Measurements from ENCODE around the gene GAMT.
A peak's percentile ranks its signal among the peaks of the same experiment; 100 is the strongest.

GAMT gene

DNA sequence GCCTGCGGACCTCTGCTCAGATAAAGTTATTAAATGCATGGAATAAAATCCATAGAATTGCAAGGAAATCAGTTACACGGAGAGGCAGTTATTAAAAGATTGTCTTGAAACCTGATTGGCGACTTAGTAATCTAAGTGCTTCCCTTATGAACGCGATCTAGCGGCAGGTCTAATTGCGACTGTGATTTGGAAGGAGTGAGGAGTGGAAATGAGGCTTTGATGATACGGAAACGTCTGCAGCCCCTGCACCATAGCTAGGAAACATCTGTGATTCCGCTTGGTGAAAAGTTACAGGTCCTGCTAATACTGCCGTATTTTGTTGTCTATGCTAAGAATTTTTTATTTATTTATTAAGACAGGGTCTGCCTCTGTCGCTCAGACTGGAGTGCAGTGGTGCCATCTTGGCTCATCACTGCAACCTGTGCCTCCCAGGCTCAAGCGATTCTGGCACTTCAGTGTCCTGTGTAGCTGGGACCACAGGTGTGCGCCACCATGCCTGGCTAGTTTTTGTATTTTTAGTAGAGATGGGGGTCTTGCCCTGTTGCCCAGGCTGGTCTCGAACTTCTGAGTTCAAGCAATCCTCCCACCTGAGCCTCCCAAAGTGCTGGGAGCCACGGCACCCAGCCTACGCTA lies 16.7 kb downstream of the GAMT start:
- no peak for DNase-seq (ENCODE audit: low read depth)

DNA sequence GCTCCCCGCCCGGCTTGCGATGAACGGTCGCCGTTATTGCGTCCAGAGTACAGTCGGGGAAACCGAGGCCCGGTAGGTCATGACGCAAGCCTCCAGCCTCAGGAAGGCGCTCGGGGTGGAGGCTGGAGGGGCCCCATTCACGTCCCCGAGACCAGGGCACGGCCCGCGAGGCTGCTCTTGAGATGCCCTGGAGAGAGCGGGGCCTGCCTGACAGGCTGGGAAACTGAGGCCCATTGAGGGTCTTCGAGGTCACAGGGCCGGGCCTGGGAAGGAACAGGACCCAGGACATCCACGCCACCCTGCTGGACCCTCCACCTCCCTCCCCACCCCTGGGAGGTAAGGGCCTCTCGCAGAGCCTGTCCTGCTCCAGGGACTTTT lies 17.3 kb downstream of the GAMT start:
- DNase-seq (ENCODE audit: low read depth) = no peak

DNA sequence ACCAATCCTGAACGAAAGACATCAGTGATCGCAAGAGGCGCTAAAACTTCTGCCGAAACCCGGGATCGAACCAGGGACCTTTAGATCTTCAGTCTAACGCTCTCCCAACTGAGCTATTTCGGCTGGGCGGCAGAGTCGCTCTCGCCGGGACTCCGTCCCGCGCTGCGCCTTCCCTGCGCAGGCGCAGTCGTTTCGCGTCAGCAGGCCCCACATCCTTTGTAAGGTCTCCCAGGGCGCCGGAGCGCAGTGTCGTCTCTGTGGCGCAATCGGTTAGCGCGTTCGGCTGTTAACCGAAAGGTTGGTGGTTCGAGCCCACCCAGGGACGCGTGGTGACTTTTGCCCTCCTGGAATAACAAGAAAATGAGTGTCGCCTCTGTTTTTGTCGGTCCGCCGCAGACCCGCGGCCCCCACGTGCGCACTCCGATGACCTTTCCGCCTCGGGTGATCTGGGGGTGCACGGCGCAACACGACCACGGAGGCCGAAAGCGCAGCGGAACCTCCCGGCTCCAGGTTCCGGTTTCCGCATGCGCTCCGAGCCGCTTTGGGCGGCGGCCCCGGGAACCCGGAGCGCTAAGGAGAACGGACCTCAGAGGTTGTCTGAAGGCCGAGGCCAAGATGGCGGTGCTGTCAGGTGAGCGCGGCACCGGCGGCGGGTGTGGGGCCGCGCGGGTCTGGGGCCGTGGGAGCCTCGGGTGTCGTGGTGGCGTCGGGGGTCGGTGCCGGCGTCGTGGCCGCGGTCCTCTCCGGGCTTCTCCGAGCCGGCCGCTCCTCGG lies 17.8 kb downstream of the GAMT start, which contains the start of gene NDUFS7:
NDUFS7 (plus strand) TSS at position 596 of the 773 bp plus-strand sequence; CDS start at position 616, 20 bp downstream.
- DNase-seq (ENCODE audit: low read depth) = peak; percentile 94

DNA sequence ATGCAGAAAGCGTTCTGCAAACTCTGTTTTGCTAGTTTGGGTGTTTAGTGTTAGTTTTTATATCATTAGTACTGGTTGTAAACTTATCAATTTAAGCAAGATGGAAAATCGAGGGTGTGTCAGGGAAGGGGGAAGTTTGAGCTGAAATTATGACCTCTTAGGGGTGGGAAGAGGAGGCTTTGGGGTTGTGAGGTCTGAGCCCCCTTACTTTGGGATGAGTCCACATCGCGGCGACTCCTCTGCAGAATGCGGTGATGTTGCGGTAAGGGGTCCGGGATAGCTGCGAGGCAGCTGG lies 18.4 kb downstream of the GAMT start:
- DNase-seq (ENCODE audit: low read depth) = no peak

DNA sequence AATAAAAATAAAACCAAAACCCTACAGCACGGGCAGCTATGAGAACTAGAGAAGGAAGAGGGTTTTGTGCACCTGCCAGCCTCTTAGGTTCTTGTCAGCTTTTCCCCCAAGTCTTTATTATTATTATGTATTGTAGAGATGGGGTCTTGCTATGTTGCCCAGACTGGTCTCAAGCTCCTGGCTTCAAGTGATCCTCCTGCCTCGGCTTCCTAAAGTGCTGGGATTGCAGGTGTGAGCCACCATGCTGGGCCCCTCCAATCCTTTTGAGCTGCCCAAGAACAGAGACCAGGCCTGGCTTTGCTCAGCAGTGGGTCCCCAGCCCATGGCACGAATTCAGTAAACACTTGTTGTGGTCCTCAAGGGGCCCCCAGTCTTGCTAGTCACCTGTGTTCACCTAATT lies 19.1 kb downstream of the GAMT start:
- no peak for DNase-seq (ENCODE audit: low read depth)

DNA sequence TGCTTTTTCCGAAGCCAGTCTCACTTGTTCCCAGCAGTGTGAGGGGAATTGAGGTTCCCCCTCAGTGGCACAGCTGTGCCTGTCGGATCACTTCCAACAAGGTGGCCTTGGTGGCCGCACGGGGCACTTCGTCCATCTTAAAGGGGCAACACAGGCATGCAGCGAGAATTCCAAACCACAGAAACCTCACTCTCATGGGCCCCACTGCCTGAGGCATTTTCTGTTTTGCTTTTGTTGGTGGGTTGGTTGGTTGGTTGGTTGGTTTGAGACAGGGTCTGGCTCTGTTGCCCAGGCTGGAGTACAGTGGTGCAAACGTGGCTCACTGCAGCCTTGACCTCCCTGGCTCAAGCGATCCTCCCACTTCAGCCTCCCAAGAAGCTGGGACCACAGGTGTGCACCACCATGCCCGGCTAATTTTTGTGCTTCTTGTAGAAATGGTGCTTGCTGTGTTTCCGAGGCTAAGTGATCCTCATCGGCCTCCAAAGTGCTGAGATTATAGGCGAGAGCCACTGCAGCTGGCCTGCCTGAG lies 21.3 kb downstream of the GAMT start:
- no peak for DNase-seq (ENCODE audit: low read depth)

DNA sequence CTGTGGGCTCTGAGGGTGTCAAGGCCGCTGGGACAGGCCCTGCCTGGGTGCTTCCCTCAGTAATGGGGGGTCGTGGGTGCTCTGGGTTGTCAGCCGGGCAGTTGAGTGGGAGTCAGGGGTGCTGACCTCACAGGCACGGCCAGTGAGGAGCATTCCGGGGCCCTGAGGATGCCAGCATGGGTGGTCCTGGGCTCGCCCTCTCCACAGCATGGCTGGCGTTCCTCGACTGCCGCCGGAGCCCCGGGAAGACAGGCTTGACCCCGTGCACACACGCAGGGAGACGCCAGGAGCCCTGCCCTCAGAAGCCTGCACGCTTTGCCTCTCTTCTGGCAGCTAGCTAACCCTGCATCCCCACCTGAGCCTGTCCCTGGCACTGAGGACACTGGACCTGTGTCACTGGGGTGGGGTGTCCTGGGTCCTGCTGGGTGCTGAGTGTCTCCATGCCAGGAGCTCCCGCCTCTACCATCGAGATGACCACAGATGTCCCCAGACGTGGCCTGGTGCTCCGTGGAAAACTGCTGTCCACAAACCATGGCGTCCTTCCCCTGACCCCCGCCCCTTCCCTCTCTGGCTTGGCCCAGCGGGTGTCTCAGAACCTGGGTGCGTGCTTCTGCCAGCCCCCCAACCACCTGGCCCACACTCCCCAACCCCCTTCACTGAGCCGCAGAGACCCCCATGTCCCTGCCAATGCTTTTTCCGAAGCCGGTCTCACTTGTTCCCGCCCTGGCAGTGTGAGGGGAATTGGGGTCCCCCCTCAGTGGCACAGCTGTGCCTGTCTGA lies 22.0 kb downstream of the GAMT start:
- no peak for DNase-seq (ENCODE audit: low read depth)

DNA sequence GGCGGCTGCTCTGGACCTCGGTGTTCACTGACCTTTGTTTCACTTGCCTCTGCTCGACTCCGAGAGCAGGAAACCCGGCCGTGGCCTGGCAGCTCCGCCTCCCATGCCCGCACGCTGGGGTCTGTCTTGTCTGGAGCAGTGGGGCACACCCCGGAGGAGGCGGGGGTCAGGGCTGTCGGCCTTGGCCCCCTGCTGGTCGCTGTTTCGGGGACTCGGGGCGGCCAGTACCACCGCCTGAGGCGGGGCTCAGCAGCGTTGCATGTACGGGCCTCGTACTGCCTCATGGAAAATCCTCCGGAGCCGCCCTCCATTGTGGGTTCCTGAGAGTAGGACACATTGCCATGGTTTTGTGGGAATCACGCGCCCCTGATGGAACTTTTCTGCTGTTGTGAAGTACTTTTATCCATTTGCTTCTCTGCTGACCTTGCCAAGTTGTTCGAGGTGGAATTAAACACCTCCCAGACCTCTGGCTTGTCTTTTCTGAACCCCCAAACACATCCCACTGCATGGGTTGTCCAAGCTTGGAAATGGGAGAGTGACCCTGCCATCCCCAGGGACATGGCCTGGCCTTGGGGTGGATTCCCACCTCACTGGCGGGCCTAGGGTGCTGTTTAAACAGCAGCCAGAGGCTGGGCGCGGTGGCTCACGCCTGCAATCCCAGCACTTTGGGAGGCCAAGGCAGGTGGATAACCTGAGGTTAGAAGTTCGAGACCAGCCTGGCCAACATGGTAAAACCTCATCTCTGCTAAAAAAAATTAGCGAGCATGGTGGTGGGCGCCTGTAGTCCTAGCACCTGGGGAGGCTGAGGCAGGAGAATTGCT lies 23.2 kb downstream of the GAMT start:
- DNase-seq (ENCODE audit: low read depth) = no peak

DNA sequence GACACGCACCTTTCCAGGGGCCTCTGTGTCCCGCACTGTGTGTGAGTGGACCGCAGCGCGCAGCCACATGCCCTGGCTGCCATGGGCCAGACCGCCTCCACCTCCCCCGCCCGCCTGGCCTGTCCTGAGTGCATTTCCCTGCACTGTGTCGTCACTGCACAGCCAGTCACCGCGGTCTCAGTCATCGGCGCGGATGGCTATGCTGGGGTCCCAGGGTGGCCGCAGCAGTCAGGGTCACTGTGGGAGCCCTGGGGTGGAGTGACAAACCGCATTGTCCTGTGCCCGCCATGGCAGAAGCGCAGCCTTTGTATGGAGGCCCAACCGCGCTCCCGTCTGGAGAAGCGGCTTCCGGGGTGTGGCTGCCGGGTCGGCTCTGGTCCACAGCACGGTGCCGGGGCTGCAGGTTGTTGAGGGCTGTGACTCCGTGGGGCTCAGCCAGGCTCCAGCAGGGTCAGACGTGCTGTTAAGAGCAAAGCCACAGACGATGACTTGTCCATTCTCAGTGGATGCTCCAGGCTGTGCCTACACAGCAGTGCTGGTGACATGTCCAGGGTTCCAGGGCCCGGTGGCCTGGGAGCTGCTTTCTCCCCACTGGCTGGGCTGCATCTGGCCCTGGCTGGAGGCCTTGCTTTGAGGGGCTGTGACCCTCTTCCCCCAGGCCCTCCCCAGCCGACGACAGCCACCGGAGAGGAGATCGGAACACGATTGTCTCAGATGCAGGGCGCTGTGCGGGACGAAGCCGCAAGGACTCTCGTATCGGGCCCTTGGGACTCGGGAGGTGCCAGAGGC lies 24.0 kb downstream of the GAMT start:
- DNase-seq (ENCODE audit: low read depth) = no peak

DNA sequence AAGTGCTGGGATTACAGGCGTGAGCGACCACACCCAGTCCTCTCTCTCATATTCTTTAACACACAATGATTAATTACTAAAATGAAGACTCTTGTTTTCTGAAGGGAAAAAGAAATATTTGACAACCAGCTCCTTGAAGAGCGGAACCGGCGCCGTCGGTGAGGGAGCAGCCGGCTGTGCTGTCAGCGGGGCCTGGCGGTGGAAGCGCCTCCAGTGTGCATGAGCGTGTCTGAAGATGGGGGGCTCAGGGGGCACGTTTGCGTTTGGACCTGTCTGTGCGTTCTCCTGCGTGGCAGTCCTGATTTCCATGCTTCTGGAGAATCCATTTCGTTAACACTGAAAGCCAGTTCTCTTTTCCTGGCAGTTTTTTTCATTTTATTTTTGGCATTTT lies 24.9 kb downstream of the GAMT start:
- no peak for DNase-seq (ENCODE audit: low read depth)

DNA sequence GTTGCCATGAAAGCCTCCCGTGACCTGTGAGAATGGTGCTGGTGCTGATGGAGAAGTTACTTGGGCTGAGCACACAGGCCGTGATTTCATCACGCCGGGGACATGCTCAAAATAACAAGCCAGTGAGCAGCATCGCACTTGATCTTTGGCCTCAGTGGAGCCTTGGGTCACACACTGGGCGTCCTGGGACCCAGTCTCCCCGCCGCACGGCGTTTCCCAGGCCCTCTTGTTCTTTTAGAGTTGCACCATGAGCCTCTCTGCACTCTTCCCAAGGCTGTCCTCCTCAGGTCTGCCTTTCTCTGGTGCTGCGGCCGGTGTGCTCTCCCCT lies 27.1 kb downstream of the GAMT start:
- DNase-seq (ENCODE audit: low read depth) = no peak

DNA sequence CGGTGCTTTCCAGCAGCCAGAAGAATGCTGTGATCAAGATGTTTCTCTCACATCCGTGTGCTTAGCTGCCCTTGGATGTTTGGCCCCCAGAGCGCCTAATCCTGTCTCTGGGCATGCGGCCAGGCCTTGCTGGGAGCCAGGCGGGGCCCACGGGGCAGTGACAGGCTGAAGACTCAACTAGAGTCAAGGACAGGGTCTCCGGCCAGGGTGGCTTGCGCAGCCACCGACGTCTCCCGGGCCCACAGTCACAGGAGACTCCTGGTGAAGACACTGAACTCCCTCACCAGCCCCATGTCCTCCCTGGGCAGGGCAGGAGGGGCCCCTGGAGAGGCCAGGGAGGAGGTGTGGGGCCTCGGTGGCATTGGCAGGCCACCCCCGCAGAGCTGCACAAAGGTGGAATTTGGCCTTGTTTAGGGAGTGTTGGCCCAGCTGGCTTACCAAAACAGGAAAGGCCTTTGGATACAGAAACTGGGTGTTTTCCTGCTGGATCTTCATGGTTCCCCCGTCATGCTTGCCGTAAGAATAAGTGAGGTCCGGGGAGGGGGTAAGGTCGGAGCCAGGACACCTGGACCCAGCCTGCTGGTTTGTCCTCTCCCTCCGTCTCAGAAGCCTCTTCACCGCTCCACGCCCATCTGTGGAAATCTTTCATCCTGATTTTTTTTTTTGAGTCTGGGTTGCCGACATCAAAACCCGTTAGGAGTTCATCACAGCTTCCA lies 27.6 kb downstream of the GAMT start:
- no peak for DNase-seq (ENCODE audit: low read depth)

DNA sequence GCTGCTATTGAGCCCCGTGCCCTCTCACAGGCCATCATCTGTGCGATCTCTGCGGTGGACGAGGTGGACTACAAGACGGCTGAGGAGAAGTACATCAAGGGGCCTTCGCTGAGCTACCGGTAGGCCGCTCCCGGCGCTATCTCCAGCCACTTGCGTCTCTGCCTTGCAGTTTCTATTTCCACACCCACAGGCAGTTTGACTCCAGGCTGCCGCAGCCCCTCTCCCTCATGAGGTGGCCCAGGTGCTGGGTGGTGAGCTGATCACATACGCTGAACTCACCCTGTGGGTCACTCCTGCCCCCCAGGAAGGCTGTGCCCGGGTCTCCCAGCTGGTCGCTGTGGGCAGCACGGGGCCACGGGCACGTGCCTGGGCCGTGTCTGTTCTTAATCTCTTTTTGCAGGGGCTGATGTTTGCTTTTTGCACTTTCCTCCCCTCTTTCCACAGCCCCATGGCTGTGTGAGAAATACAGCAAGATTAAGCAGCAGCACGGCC lies 28.3 kb downstream of the GAMT start:
- DNase-seq (ENCODE audit: low read depth) = no peak

DNA sequence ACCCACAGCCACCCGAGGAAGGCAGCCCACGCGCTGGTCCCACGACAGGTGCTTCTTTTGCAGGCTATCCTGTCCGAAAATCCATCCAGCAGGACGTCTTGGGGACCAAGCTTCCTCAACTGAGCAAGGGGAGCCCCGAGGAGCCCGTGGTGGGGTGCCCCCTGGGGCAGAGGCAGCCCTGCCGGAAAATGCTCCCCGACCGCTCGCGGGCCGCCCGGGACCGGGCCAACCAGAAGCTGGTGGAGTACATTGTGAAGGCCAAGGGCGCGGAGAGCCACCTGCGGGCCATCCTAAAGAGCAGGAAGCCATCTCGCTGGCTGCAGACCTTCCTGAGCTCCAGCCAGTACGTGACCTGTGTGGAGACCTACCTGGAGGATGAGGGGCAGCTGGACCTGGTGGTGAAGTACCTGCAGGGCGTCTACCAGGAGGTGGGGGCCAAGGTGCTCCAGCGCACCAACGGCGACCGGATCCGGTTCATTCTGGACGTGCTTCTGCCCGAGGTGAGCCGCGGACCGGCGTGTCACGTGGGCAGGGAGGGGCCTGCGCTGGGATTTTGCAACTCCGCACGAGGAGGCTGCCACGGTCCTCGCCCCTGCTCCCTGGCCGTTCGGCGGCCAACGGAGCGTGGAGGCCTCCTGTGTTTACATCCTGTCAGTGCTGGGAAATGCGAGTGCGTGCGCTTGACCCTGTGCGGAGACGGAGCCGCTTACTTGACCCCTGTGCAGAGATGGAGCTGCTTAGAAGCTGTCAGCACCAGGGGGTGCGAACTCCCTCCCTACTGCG lies 30.6 kb downstream of the GAMT start:
- DNase-seq (ENCODE audit: low read depth) = no peak

DNA sequence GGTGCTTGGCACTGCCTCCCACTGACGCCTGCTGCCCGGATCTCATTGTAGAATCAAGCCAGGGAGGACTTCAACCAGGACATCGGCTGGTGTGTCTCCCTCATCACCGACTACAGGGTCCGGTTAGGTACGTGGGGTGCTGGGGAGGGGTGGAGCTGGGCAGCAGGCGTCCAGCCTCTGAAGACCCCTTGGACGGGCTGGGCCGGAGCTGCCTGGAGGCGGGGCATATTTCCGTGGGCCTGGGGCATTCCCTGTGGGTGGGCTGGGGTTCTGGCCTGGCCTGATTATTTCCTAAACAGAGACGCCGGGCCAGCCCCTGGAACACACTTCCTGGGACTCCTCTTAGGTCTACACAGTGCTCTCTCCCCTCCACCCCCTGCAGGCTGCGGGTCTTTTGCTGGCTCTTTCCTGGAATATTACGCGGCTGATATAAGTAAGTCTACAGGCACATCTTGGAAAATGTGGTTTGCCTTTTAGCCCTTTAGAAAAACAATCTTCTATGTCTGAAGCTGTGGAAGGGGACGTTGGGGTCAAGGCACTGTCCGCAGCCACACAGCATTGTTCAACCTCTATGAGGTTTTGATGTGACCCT lies 32.0 kb downstream of the GAMT start:
- DNase-seq (ENCODE audit: low read depth) = no peak

DNA sequence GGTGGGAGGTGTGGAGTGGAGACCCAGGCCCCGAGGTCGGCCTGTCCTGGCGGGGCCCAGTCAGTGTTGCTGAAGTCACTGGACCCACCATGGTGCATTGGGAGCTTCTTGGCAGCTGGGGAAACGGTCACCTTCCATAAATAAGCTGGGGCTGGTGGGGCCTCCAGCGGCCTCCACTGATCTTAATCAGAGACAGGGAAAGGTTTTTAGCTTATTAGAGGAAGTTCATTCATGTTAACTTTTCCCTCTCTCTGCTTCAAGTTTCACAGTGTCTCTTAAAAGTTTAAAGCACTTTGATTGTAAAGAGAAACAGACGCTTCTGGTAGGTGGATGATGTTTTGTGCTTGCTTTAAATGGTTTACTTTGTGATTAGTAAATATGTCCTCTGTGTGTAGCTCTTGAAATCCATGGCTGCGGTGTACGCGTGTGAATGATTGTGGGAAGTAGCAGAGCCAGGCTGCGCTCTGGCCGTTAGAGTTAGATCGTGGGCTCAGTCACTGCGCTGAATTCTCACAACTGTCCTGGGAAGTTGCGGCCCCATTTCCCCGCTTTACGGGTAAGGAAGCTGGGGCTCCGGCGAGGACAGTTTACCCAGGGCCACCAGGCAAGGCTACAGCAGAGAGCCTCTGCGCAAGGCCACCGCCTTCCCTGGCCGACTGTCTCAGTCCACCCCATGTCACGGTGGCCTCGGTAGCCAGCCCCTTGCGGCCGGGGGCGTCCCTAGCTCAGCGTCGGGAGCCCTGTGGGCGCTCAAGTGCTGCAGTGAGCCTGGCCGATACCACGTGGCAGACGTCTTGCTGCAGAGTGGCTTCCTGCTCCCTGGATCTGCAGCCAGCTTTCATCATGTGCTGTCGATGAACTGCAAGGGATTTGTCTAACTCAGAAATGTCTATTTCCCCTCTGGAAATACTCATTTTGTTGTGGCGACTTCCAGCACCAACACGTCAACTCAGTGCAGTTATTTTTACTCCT lies 34.2 kb downstream of the GAMT start:
- no peak for DNase-seq (ENCODE audit: low read depth)

DNA sequence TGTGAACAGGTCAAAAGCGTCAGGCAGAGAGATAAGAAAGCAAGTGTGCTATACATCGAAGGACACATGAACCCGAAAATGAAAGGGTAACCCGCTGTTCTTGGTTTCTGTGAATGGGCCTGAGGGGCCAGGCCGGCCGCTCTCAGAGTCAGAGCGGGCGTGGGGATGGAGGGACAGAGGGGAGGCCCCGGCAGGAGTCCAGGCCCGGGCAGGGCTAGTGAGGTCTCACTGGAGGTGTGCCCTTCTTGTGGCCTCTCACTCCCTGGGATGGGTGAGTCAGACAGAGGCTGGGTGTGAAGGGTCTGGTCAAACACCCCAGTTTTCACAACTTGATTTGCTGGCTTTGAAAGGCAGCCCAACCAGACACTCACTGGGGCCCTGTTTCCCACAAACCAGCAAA lies 35.0 kb downstream of the GAMT start:
- no peak for DNase-seq (ENCODE audit: low read depth)

Measured in activated T-cell treated with anti-CD3 and anti-CD28 coated beads for 1 hour (primary cell).